NCI-H1436 (cell line): ENCODE results near the gene PRSS33.

Experiments used
- DNase-seq: peaks from one replicate; lab custom pipeline; 2025; lab: John Stamatoyannopoulos, UW

The PRSS33 gene

DNA sequence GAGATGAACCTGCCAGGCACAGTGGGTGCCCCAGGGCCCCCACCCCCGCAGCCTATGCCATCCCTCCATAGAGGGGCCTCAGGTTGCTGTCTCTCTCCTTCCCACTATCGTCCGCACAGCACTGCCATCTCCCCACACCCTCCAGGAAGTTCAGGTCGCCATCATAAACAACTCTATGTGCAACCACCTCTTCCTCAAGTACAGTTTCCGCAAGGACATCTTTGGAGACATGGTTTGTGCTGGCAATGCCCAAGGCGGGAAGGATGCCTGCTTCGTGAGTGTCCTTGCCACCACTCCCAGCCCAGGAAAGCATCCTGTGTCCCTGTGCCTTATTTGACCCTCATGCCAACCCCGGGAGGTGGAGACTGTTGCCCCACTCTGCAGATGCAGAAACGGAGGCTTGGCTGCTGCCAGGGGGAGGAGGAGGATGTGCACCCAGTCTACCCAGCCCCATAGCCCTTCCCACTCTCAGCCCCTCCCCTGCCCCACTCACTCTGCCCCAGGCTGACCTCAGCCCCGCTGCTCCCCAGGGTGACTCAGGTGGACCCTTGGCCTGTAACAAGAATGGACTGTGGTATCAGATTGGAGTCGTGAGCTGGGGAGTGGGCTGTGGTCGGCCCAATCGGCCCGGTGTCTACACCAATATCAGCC, 33.6 kb upstream of the PRSS33 start:
- no peak for DNase-seq

DNA sequence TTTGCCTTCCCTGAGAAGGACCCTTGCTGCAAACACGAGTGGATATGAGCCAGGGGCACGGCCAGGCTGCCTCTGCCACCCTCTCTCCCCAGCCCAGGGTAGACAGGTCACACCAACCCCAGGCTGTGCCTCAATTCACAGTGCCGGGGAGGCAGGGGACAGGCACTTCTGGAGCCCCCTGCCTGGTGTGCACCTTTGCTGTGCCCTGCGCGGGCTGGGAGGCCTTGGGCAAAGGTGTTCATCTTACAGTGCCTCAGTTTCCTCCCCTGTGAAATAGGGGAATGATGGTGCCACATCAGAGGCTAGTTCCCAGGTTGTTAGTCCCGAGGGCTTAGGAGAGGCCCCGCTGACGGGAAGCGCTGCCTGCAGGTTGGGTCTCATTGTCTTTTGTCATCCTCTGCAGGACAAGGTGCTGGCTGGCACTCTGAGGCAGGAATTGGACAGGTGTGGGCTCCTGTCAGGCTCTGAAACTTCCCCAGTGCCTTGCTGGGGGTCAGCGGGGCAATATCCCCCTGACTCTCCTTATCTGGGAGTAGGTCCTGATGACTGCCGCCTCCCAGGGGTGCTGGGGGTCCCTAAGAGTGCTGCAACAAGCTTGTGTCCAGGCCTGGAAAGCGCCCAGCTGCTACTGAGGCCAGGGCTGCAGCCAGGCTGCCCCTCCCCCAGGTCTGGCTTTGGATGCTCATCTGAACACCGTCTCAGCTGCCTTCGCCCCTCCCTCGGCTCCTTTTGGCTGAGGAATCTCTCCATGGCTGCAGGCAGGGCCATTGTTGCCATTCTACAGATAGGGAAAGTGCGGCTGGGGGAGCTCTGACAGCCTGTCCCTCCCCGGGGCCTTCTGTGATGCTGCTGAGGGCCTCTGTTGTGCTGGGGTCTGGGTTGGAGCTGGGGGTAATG, 32.8 kb upstream of the PRSS33 start:
- no peak for DNase-seq

DNA sequence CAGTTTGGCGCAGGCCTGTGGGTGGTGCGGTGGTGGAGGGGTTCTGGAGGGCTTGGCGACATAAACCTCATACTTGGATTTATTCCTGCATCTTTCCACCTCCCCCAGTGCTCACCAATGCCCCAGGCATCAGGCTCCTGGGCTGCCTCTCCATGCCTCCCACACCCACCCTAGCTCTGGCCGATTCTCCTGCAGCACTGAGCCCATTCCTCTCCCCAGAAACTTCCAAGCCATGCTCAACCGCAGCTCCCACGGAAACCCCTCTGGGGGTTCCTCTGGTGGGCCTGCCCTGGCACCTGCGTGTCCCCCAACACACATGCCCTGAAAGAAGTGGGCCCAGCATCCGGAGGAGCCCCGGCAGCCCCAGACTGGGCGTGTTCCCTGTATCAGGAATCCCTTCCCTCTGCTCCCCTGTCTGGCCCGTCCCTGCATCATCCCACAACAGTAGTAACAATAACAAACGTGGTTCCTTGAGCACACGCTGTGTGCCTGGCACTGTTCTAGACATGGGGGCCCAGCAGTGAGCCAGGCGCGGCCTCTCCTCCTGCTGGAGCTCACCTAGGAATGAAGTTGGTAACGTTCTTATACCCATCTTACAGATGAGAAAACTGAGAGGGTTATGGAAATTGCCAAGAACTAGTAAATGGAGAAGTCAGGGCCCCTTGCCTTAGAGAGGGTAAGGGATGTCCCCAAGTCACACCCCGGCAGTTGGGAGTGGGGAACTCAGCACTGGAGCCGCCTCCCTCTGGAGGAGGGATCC, 32.0 kb upstream of the PRSS33 start:
- DNase-seq = no peak

DNA sequence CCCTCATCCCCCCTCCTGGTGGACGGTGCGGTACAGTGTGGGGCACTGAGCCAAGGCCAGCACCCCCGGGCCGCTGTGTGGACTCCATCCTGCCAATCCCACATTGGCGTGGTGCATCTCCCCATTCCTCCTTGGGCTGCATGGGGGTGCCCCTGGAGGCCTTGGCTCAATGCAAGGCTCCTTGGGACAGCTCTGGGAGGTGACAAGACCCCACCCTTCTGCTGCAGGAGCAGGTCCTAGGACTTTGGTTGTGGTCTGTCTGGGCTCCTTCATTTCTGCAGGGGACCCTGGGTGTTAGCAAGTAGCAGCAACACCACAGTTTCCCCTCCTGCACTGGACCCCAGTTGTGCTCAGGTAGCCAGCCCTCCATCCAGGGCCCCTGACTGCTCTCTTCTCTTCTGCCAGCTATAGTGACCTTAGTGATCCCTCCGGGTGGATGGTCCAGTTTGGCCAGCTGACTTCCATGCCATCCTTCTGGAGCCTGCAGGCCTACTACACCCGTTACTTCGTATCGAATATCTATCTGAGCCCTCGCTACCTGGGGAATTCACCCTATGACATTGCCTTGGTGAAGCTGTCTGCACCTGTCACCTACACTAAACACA, 31.0 kb upstream of the PRSS33 start:
- DNase-seq = no peak

DNA sequence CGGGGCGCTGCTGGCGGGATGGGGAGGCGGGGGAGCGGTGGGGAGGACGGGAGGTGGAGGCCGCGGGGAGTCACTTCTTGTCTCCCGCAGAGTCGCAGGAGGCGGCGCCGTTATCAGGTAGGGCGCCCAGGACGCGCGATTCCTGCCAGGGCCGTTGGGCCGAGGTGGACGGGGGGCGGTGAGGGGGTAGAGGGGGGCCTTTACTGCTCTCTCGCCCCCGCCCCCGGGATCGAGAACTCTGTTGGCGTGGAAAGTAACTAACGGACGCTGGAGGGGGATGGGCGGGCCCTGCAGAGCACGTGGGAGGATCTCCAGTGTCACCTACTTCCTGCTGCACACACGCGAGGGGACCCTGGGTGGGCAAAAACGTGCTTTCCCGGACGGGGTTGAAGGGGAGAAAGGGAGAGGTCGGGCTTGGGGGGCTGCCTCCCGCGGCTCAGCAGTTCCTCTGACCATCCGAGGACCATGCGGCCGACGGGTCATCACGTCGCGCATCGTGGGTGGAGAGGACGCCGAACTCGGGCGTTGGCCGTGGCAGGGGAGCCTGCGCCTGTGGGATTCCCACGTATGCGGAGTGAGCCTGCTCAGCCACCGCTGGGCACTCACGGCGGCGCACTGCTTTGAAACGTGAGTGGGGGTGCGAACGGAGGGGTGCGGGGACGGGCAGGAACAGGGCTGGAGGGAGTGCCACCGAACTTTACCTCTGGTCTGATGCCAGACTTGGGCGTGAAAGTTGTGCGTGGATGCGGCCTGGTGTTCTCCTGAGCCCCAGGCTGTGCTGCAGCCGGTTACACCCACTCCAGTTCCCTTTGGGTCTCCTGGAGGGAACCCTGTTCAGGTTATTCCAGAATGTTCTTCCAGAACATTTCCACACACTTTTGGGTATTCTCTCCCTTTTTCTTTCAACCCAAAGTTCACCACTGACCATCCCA, 30.2 kb upstream of the PRSS33 start:
- DNase-seq = no peak

DNA sequence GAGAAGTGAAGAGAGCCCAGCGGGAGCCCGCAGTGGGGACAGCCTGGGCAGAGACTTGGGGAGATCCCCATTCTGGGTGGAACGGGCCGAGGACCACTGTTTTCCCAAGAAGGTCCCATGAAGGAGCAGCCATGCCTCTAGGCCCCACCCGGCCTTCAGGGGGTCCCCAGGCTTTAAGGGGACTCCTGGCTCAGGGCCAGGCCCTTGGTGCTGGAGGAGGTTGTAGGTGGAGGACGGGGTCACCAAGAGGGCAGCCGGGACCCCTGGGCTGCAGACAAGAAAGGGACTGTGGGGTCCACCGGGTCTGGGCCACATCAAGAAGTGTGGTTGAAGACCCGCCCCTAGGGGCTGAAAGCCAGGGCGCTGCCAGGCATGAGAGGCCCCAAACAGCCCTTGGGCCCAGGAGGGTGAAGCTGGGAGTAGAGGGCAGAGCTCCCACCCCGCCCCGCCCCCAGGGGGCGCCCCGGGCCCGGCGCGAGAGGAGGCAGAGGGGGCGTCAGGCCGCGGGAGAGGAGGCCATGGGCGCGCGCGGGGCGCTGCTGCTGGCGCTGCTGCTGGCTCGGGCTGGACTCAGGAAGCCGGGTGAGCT, 29.5 kb upstream of the PRSS33 start, which contains the start of gene PRSS21:
Gene PRSS21, plus strand, starts transcription at position 487 of the 589 bp plus-strand sequence. Its CDS starts 32 bp downstream, at position 519.
- no peak for DNase-seq

DNA sequence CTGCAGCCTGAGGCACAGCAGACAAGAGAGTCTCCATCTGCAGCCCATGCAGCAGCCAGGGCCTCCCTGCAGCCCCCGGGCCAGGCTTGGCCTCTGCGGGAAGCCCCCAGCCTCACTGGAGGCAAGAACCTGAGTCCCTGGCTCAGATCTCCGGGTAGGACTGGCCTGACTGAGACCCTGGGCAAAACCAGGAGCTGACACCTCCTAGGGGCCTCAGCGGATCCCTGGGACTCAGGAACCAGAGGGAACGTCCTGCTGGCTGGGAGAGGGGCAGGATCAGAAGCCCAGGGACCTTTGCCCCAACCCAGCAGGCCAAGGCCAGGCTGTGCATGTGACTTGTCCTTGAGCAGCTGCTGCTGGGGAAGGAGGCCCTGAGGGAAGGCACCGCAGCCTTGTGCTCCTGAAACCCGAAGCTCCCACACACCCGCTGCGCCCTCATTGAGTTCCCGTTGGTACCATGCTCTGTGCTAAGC, 28.0 kb upstream of the PRSS33 start:
- no peak for DNase-seq

DNA sequence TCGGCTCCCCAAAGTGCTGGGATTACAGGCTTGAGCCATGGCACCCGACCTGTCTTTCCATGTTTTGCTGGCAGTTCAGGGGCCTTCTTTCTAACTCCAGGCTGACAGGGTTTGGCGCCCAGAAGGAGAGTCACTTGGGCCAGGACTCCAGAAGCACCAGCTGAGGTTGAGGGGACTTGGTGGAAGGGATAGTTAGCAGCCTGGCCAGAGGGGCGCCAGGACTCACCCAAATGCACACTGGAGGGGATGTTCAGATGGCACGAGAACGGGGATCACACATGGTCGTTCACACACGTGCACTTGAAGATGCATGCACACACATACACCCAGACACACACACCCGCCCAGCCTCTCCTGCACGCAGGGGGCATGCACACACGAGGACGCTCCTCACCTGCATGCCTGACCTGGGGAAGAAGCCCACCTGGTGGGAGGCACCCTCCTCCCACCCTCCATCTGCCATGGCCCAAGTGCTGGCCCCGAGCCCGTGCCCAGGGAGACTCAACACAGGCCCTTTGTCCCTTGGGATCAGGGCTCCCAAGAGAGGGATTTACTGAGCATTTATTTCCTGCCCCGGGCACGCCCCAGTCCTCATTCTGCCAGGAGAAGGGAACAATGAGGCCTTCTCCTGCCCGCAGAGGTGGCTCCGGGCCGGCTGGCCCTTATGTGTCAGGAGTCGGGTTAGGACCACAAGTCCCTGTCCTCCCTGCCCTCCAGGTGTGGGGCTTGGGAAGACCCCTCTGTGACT, 27.4 kb upstream of the PRSS33 start:
- DNase-seq = no peak

DNA sequence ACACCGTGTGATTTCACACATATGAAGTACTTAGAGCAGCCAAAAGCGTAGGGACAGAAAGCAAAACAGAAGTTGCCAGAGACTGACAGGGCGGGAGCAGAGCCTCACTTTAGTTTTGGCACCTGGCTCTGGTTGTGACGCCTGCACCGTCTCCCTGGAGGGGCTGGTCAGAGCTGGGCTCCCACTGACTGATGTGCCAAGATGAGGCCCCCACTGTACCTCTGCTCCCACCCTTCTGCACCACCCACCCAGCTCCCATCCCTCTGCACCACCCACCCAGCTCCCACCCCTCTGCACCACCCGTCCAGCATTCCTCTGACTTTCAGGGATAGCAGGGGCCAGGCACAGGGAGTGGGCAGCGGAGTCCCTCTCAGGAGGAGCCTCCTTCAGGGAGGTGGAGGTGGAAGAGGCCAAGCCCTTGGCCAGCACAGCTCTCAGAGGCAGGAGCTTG, 26.4 kb upstream of the PRSS33 start:
- no peak for DNase-seq

DNA sequence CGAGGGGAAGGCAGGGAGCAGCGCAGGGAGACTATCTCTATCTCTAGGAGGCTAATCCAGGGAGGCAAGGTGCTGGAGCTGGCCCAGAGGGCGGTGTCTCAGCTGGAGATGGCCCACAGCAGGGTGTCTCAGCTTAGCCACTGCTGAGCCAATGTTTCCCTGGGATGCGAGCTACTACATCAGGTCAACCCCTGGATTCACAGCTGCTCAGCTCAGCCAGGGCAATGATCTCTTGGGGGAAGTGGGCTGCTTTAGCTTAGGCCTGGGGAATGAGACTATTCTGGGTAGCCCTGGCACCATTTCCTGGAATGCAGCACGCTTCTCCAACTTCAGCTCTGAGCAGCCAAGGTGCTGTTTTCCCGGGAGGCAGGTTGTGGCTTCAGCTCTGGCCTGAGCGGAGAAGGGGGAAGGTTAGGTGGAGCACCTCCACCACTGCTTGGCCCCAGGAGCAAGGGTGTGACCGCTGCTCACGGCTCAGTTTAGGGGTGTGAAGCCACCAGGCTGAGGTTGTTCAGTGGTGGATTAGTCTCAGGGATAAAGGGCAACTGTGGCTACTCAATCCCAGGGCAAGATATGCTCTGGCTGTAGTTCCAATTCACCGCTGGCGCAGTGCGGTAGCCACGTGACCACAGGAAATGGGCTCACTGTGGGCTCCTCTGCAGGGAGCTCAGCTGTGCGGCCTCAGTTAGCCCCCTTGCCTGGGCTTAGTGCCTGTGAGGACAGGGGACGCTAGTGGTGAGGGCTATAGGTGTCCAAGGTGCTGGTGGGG, 24.5 kb upstream of the PRSS33 start:
- DNase-seq = no peak

DNA sequence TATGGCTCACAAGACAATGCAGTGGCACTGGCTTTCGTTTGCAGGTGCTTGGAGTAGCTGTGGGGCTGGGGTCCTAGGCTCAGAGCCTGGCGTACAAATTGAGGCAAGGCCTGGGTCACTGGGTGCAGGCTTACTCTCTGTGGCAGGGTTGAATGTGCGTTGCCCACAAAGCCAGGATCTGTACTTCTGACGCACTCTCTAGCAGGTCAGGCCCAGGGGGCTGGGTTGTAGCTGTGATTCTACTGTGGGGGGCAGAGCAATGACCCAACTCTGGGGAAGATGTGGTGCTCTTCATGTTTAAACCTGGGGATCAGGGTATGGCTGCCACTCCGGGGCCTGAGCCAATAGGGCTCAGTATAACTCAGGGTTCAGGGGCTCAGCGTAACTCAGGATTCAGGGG, 23.3 kb upstream of the PRSS33 start:
- DNase-seq = no peak

DNA sequence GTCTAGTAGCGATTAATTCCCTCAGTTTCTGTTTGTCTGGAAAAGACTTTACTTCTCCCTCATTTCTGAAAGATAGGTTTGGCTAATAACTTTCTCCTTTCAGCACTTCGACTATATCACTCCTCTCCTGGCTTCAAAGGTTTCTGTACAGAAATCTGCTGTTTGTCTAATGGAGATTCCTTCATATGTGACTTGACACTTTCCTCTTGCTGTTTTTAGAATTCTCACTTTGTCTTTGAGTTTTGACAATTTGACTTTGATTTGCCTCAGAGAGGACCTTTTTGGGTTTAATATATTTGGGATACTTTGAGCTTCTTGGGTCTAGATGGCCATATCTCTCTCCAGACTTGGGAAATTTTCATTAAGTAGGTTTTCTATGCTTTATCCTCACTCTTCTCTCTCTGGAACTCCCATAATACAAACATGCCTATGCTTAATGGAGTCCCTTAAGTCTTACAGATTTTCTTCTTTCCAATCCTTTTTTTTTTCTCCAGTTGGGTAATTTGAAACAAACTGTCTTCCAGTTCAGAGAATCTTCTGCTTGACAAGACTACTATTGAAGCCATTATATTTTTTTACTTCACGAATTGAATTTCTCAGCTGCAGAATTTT, 21.9 kb upstream of the PRSS33 start:
- no peak for DNase-seq

DNA sequence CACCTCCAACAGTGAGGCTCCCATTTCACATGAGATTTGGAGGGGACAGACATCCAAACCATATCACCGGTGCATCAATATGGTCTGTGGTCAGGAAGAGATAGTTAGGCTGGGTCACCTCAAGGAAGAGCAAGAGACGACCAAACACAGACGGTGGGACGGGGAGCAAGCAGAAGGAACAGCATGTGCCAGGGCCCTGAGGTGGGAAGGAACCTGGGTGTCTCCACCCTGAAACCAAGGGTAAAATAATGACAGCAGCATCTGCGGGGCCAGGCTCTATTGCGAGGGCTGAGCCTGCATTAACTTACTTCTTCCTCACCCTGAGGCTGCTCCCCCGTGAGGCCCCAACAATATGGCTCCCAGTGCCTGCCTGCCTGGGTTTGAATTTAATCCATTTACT, 20.8 kb upstream of the PRSS33 start:
- no peak for DNase-seq

DNA sequence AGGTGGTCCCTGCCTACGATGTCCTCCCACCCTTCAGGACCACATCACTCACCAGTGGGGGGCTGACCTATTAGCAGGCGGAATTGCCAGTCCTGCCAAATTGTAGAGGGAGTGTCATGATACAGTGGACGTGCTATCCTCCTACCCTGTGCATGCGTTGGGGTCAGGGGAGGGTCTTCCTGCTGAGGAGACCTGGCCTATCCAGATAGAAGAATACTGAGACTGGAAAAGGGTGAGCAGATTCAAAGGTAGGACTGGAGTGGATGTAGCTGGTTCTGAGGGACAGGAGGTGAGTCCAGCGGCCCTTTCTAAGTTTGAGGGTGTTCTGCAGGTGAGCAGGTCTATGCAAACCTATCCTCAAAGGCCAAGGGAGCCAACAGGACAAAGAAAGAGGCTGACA, 18.9 kb upstream of the PRSS33 start:
- DNase-seq = no peak

DNA sequence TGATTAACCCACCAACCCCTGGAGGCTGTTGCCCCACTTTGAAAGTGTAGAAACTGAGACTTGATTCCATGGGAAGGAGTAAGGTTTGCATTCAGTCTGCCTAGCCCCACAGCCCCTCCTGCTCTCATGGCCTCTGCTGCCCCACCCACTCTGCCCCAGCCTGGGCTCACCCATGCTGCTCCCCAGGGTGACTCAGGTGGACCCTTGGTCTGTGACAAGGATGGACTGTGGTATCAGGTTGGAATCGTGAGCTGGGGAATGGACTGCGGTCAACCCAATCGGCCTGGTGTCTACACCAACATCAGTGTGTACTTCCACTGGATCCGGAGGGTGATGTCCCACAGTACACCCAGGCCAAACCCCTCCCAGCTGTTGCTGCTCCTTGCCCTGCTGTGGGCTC, 17.4 kb upstream of the PRSS33 start:
- no peak for DNase-seq

DNA sequence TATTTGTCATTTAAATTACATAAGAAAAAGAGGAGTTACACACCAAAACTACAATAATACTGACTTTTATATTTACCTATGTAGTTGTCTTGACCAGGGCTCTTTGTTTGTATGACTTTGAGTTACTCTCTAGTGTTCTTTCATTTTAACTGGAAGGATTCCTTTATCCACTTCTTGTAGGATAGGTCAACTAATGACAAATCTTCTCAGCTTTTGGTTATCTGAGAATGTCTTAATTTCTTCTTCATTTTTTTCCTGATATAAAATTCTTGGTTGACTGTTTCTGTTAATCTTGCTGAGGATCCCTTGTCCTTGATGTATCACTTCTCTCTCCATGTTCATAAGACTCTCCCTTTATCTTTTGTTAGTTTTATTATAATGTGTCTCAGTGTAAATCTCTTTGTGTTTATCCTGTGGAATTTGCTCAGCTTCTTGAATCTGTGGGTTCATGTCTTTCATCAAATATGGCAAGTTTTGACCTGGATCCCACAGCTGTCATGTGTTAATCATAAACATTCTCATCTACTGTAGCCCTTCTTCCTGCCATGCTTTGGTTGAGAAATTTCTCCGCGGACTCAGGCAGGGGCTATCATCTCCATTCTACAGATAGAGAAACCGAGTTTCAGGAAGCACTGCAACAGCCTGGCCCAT, 16.3 kb upstream of the PRSS33 start:
- DNase-seq = no peak

DNA sequence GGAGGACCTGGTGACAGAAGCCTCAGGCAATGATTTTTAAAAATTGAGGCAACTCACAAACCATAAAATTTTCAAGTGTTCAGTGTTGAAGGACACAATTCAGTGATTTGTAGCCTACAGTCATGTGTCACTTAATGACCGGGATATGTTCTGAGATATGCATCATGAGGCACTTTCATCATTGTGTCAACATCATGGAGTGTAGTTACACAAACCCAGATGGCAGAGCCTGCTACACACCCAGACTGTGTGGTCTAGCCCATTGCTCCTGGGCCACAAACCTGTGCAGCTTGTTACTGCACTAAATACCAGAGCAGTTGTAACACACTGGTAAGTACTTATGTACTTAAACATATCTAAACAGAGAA, 12.5 kb upstream of the PRSS33 start:
- no peak for DNase-seq

DNA sequence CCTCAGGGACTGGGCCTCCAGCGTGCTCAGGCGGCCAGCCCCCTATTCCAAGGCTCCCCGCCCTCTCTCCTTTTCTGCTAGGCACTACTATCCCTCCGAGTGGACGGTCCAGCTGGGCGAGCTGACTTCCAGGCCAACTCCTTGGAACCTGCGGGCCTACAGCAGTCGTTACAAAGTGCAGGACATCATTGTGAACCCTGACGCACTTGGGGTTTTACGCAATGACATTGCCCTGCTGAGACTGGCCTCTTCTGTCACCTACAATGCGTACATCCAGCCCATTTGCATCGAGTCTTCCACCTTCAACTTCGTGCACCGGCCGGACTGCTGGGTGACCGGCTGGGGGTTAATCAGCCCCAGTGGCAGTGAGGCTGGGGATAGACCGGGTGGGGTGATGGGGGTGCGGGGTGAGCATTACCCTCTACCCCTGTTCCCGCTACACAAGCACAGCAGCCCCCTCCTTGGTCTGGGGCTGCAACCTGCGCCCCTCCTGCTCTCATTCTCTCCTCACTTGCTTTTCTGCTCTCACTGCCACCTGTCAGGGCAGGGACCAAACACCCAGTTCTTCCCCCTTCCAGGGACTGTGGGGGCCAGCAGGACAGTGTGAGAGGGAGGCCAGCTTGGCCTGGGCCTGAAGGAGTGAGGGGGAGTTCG, 12.0 kb upstream of the PRSS33 start:
- no peak for DNase-seq
